ENCODE results near the gene CNOT6.
A peak's percentile ranks its signal among the peaks of the same experiment; 100 is the strongest.
"Not testable (repeated sequence)": the region's sequence is repeated elsewhere in the genome, so short reads cannot be mapped to it uniquely, and the experiment has no call there.

CNOT6 gene

DNA sequence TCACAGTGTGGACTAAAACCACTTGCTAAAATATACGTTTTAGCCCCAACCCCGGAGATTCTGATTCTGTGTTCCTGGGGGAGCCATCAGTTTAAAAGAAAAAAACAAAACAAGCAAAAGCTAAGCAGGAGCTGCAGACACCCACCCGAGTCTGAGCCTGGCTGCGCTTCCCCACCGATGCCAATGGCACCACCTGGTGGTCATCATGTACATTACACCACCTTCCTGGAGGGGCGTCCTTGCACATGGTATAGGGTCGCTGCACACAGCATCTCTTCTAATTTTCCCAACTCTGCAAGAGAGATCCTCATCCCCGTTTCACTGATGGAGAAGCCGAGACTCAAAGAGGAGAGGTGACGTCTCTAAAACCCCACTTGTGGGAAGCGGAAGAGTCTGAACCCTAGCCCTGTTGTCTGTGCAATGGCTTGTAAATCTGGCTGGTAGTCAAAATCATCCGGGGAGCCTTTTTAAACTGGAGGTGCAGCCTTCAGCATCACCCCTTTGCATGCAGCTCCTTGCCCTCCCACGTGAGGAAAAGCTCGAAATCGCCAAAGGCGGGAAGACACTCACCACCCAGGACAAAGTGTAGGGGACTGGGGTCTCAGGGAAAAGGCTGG lies 23.1 kb upstream of the CNOT6 start:
- DNase-seq = peak in 49 of 56 donors; percentile 2 to 77 (median 35)

GRCh38 chr5:180471866-180472265 lies 22.3 kb upstream of the CNOT6 start:
- no peak for DNase-seq

GRCh38 chr5:180472269-180472668 lies 21.9 kb upstream of the CNOT6 start:
- no peak for DNase-seq

- DNase-seq = not testable (repeated sequence)
Observed at GRCh38 chr5:180473386-180473785, 20.8 kb upstream of the CNOT6 start.

DNA sequence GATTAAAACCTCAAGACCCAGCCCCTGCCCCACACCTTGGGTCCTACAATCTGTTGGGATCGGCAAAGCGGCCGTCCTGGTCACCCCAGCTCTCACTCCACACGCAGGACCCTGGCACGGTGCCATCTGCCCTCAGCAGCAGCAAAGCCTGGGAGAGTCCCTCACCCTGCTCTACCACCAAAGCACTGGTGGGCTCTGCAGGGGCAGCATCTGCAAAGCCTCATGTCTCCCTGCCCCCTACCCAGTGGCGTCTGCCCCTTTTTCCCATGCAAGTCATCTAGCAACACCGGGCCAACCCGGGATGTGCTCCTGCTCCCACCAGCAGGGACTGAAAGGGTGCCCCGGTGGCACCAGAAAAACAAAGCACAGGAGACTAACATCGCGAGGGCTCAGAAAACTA lies 19.6 kb upstream of the CNOT6 start:
- no peak for DNase-seq

- DNase-seq = not testable (repeated sequence)
Observed at GRCh38 chr5:180475969-180476524, 18.1 kb upstream of the CNOT6 start.

GRCh38 chr5:180484813-180485212 lies 9.4 kb upstream of the CNOT6 start:
- DNase-seq = no peak

DNA sequence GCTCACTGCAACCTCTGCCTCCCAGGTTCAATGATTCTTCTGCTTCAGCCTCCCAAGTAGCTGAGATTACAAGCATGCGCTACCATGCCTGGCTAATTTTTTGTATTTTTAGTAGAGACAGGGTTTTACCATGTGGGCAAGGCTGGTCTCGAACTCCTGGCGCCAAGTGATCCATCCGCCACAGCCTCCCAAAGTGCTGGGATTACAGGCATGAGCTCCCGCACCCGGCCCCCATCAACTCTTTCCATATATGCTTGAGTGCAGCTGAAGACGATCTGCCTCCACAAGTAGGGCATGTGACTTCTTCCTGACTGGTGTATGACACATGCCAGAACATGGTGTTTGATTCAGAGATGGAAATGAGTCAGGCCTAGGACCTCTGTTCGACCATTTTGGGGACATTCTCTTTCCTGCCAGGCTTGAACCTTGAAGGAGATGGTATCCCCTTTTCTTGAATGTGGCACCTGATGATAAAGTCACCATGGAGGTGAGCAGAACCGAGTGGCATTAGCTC lies 7.5 kb upstream of the CNOT6 start:
- DNase-seq = no peak

DNA sequence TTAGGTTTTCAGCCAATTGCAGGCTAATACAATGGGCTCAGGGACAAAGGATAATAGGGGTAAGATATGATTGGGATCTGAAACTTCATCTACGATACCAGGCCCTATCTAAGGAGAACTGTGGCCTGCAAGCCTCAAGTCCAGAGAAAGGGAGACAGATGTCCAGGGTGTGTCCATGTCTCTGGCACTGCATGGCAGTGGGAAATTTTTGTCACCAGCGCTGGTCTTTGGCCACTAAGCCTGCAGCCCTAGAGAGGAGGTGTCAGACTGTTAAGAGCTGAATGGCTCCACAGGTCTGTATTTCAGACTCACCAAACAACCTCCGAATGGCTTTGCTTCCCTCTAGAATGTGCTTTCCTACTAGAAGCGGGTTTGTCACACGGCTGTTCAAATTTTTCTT lies 6.6 kb upstream of the CNOT6 start:
- no peak for DNase-seq

- DNase-seq = no peak
Observed at GRCh38 chr5:180491496-180491895, 2.7 kb upstream of the CNOT6 start.

GRCh38 chr5:180492226-180492903 lies 1.8 kb upstream of the CNOT6 start:
- DNase-seq = no peak

DNA sequence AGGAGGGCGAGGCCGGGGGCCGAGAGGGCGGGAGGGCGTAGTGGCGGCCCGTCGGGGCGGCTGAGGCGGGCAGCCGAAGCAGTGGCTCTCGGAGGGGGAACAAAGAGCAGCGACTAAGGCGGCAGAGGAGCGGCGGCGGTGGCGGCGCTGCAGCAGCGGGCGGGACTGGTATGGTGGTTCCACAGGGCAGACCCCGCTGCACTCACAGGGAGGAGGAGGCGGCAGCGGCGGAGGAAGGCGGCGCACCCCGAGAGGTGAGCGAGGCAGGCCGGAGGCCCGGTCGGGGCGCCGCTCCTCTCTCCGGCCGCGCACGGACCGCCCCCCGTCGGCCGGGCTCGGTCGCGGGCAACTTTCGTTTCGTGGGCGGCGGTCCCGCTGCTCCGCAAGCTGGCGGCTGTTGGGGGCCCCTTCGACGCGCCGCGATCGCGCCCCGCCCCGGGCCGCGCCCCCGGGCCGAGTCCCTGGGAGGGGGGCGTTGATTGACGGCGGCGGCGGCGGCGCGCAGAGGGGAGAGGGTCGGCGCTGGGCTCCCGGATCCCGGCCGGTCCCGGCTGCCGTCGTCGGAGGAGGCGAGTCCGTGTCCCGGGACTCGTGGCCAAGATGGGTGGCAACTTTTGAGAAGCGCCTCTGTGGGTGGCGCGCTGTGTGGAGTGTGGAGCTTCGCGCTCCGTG lies 467 bp downstream of the CNOT6 start:
- DNase-seq = peak in 39 of 56 donors; percentile 3 to 68 (median 38)

DNA sequence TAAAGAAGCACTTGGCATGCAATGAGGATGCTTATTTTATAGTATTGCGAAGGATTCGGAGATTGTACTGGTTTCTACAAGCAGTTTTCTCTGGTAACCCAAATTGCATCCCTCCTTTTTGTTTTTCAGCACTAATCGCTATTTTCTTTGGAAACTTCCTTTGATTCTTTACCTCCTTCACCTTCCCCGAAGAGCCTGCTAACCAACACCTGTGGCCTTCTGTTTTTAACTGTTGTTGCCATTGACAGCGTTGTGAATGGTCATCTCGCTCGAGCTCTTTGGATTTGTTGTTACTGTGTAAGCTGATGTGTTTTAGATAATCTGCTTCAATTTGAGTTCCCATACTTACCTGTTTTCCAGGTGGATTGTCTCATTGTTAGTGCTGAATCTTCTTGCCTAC lies 1.1 kb downstream of the CNOT6 start:
- DNase-seq = no peak

DNA sequence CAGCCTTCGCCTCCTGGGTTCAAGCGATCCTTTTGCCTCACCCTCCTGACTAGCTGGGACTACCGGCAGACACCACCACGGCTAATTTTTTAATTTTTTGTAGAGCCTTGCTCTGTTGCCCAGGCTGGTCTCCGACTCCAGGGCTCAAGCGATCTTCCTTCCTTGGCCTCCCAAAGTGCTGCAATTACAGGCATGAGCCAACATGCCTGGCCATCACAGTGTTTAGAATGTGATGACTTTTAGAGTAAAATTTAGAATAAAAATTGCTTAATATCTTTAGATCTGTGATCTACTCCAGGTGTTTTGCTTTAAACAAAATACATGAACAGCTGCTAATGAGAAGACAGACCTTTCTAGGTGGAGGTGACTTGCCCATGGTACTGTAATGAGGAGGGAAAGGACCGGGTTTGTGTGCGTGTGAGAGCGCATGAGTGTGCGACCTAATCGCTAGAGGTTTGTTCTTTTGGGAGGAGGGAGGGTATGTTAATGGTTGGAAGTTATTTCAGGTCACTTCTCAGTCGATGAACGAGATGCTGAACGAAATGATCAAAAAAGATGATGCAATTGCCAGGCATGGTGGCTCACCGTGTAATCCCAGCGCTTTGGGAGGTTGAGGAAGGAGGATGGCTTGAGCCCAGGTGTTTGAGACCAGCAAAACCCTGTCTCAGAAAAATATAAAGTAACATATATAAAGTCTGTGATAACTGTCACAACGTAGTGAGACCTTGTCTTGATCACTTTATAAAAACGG lies 2.0 kb downstream of the CNOT6 start:
- no peak for DNase-seq

- DNase-seq = not testable (repeated sequence)
Observed at GRCh38 chr5:180496806-180497205, 2.6 kb downstream of the CNOT6 start.

DNA sequence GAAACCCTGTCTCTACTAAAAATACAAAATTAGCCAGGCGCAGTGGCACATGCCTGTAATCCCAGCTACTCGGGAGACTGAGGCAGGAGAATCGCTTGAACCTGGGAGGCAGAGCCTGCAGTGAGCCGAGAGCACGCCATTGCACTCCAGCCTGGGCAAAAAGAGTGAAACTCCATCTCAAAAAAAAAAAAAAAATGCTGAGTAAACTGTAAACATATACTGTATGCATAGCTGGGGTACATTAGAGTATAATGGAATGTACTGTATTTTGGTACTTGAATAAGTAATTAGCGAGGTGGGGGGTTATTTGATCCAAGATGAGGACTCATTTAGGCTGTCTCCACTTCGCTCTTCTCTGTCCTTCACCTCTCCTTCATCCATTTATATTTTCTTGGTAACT lies 3.7 kb downstream of the CNOT6 start:
- DNase-seq = not testable (repeated sequence)

GRCh38 chr5:180498378-180498777 lies 4.2 kb downstream of the CNOT6 start:
- DNase-seq = no peak

DNA sequence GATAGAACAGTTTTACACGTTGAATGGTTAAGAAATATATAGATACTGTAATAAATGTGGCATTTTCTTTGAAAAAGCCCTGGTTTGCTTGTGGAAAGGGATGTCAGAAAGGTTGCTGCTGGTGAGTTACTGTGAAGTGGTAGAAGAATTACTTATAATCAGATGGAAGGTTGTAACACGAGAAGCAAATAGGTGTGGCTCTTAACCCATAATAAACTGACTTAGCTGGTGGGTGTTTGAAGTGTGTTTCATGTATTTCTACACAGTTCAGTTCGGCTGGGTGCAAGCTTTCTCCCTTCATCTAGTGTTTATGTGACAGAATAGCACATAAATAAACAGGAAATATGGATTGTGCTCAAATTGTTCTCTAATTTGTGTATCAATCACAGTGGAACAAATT lies 5.5 kb downstream of the CNOT6 start:
- DNase-seq = no peak

DNA sequence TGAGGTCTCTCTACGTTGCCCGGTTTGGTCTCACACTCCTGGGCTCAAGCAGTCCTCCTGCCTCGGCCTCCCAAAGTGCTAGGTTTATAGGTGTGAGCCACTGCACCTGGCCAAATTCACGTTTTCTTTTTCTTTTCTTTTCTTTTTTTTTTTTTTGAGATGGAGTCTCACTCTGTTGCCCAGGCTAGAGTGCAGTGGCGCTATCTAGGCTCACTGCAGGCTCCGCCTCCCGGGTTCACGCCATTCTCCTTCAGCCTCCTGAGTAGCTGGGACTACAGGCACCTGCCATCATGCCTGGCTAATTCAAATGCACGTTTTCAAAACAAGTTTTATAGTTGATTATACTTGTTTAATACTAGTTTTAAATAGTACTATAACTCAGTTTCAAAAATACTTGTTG lies 6.1 kb downstream of the CNOT6 start:
- not testable (repeated sequence) for DNase-seq

DNA sequence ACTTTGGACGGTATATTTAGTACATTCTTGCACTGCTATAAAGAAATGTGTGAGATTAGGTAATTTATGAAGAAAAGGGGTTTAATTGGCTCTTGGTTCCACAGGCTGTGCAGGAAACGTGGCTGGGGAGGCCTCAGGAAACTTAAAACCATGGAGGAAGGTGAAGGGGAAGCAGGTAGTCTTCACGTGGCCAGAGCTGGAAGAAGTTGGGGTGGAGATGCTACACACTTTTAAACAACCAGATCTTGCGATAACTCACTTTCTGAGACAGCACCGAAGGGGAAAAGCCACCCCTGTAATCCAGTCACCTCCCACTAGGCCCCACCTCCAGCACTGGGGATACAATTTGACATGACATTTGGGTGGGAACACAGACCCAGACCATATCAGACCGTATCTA lies 13.5 kb downstream of the CNOT6 start:
- no peak for DNase-seq

DNA sequence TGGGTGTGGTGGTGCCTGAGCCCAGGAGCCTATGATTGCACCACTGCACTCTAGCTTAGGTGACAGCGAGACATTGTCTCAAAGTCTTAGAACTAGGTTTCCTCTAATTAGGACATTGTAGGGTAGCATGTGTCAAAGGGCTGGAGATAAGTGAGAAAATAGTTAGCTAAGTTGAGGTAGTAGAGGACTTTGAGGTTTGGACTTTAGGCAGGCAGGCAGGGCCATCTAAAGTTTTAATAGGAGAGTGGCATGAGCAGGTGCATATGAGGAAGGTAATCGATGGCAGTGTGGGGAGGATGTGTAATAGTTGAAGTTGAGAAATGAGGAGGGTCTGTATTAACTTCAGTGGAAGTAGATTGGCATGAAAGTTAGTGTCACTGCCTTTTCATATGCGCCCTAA lies 21.1 kb downstream of the CNOT6 start:
- no peak for DNase-seq
